Measurements from ENCODE around the gene CDH4. TPM values are rescaled to one million over a fixed set of nuclear protein-coding genes. Genes with fewer than 3 reads are reported as not detected.

The CDH4 gene
- total RNA-seq, 1 donor from 2014 or later: not detected

DNA sequence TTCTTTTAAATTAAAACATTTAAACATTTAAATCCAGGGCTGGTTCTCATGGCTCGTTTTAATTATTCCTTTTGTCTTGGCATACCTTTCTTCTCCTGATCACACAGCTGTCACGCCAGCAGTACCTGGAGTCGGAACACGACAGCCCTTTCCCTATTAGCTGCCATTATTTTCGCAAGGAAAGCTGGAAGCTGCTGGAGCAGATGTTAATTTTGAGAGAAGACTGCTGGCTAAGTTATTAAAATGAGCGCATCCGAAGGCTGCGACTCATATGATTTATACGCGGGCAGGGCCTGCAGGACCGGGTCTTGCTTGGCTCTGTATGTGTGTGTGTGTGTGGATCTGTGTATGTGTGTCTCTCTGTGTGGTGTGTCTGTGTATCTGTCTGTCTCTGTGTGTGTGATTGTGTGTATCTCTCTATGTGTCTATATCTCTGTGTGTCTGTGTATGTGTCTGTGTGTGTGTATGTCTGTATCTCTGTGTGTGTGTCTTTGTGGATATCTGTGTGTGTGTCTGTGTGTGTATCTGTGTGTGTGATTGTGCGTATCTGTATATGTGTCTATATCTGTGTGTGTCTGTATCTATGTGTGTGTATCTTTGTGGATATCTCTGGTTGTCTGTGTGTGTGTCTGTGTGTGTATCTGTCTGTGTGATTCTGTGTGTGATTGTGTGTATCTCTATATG, 191.5 kb downstream of the CDH4 start:
- no peak for DNase-seq (ENCODE audit: low spot score in 2 of 2)
- Histone ChIP-seq H3K36me3 (no peaks in the 10 kb centered on the region), H3K4me3 (no peak overlapping the region), H3K27ac (no peak overlapping the region), H3K27me3 (no peaks in the 10 kb centered on the region), H3K9me3 (no peaks in the 10 kb centered on the region), H3K4me1 (no peaks in the 10 kb centered on the region)
- intact Hi-C loops (cut with DNase I): no loop called here
- TF ChIP-seq, protein P1, sequence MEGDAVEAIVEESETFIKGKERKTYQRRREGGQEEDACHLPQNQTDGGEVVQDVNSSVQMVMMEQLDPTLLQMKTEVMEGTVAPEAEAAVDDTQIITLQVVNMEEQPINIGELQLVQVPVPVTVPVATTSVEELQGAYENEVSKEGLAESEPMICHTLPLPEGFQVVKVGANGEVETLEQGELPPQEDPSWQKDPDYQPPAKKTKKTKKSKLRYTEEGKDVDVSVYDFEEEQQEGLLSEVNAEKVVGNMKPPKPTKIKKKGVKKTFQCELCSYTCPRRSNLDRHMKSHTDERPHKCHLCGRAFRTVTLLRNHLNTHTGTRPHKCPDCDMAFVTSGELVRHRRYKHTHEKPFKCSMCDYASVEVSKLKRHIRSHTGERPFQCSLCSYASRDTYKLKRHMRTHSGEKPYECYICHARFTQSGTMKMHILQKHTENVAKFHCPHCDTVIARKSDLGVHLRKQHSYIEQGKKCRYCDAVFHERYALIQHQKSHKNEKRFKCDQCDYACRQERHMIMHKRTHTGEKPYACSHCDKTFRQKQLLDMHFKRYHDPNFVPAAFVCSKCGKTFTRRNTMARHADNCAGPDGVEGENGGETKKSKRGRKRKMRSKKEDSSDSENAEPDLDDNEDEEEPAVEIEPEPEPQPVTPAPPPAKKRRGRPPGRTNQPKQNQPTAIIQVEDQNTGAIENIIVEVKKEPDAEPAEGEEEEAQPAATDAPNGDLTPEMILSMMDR (IDR thresholded peaks at IDR 0.05): no peak

DNA sequence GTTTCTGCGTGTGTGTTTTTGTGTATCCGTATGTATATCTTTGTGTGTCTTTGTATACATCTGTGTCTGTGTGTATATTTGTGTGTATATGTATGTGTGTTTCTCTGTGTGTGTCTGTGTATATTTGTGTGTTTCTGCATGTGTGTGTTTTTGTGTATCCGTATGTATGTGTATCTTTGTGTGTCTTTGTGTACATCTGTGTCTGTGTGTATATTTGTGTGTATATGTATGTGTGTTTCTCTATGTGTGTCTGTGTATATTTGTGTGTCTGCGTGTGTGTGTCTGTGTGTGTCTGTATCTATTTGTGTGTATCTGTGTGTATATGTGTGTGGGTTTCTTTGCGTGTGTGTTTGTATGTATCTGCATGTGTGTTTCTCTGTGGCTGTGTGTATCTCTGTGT, 192.6 kb downstream of the CDH4 start:
- Histone ChIP-seq H3K36me3 (no peaks in the 10 kb centered on the region), H3K27ac (no peak overlapping the region), H3K4me3 (no peak overlapping the region), H3K4me1 (no peaks in the 10 kb centered on the region), H3K9me3 (no peaks in the 10 kb centered on the region), H3K27me3 (no peaks in the 10 kb centered on the region)
- DNase-seq (ENCODE audit: low spot score in 2 of 2): no peak
- TF ChIP-seq, protein P1 (IDR thresholded peaks at IDR 0.05): no peak
- intact Hi-C loops (cut with DNase I): no loop called here

DNA sequence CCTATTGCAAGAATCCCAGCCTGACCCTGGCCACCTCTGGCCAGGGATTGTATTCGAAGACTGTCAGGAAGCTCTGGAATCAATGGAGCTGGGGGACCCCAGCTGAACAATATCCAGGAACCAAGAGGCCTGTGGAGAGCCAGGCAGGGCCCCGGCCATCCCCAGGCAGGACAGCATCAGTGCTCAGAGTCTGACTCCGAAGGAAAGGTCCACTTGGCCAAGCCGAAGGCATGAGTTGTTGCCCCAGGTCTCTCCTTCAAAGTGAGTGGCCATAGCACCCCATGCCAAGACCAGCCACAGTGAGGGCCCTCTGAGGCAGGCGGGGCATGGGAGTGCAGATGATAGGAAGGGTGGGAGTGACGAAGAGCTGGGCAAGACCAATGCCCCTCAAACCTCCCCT, 193.1 kb downstream of the CDH4 start:
- Histone ChIP-seq H3K4me3 (no peak overlapping the region), H3K9me3 (no peaks in the 10 kb centered on the region), H3K27me3 (no peaks in the 10 kb centered on the region), H3K4me1 (no peaks in the 10 kb centered on the region), H3K27ac (no peak overlapping the region), H3K36me3 (no peaks in the 10 kb centered on the region)
- TF ChIP-seq, protein P1 (IDR thresholded peaks at IDR 0.05): no peak
- DNase-seq (ENCODE audit: low spot score in 2 of 2): no peak
- intact Hi-C loops (cut with DNase I): no loop called here

DNA sequence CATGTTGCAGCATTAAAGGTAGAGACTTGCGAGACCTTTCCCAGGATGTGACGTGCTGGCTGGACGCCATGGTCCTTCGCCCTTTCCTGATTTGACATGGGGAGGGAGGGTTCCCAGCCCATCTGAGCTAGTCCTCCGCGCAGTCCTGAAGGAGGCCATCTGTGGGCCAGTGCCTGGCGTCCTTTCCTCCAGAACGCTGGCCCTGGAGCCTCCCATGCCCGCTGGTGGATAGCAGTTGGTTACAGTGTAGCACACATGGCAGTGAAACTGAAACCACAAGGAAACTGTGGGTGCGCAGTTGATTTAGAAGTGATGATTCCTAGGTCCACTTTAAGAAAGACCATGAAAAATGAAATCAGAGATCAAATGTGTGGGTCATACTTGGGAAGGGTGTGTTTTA, 193.7 kb downstream of the CDH4 start:
- H3K4me3 ChIP-seq: no peak overlapping the region
- H3K9me3 ChIP-seq: no peaks in the 10 kb centered on the region
- no peaks in the 10 kb centered on the region for H3K36me3 ChIP-seq
- intact Hi-C loops (cut with DNase I): no loop called here
- no peak for DNase-seq (ENCODE audit: low spot score in 2 of 2)
- no peaks in the 10 kb centered on the region for H3K4me1 ChIP-seq
- no peaks in the 10 kb centered on the region for H3K27me3 ChIP-seq
- no peak overlapping the region for H3K27ac ChIP-seq
- TF ChIP-seq, protein P1 (IDR thresholded peaks at IDR 0.05): no peak

DNA sequence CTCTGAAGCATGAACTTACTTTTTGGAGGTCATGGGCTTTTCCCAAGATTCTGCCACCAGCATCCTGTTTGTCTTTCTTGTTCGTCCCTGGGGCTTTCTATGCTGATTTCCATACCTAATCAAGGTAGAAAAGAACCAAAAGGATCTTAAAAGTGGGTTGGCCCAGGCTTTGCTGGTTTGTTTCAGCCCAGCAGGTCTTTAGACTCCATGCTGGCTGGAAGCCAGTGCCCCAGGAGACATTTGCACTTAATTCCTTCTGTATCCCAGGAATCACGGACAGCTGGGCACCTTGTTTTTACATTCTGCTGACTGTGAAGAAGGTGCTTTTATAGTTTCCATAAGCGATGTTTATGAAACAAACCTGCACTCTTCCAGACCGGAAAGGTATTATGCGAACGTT, 195.9 kb downstream of the CDH4 start:
- DNase-seq (ENCODE audit: low spot score in 2 of 2): no peak
- Histone ChIP-seq H3K27me3 (no peaks in the 10 kb centered on the region), H3K4me3 (no peak overlapping the region), H3K27ac (no peak overlapping the region), H3K36me3 (no peaks in the 10 kb centered on the region), H3K4me1 (no peaks in the 10 kb centered on the region), H3K9me3 (no peaks in the 10 kb centered on the region)
- TF ChIP-seq, protein P1 (IDR thresholded peaks at IDR 0.05): no peak
- intact Hi-C loops (cut with DNase I): no loop called here

- Histone ChIP-seq H3K4me1 (no peaks in the 10 kb centered on the region), H3K4me3 (no peak overlapping the region), H3K27me3 (no peaks in the 10 kb centered on the region), H3K9me3 (no peaks in the 10 kb centered on the region), H3K27ac (no peak overlapping the region), H3K36me3 (no peaks in the 10 kb centered on the region)
- TF ChIP-seq, protein P1 (IDR thresholded peaks at IDR 0.05): no peak
- DNase-seq (ENCODE audit: low spot score in 2 of 2): no peak
- intact Hi-C loops (cut with DNase I): no loop called here
Measured at GRCh38 chr20:61448386-61448785, 196.3 kb downstream of the CDH4 start.
